IPS DF 4.7 (cell line): ENCODE results near the gene PRICKLE2.

Source experiments
- DNase-seq: peaks from one replicate; pipeline ENCODE4 v3.0.0-alpha.2; 2013; ENCODE audit warnings: low spot score; ENCODE audit errors: extremely low read depth

Gene PRICKLE2

DNA sequence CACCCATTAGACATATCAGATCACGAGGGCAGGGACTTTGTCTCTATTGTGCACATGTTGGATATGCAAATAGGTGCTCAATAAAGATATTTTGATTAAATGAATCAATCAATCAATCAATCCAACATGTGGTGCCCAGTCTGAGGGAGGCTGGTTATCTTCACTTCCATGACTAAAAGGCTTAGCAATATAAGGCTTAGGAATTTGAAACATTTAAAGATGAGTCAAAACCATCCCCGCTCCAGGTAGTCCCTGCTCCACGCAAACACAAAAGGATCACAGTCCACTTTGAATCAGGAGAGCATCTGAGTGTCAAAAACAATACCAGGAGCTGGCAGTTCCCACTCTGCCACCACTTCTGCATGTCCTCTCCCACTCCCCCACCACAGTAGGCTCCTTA, 25.8 kb upstream of the PRICKLE2 start:
- no peak for DNase-seq

DNA sequence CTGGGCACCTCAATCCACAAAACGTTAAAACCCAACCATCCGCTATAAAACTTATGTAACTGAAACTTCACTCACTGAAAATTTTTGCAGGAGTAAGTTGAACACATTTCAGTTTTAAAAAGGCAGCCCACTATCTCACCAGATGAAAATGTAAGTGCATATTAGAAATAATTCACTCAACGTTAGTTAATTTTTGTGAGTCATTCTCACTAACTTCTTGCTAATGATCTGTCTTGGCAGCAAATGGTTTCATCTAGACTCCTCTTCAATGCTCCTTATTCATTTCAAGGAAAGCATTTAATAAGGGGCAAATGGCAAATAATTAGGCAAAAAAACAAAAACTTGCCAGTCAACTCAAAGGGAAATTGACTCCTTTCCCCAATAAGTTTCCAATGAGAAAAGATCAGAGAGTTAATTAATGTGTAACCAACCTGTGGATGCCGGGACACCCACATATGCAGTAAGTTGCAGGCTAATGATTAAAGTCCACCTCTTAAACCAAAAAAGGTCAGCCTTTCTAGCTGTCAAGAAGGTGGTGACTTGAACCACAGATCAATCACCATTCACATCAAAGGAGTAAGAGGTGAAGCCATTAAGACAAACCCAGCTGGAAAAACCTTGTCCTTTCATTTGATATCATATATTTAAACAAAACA, 22.9 kb upstream of the PRICKLE2 start:
- no peak for DNase-seq

GRCh38 chr3:64244011-64244942, 19.0 kb upstream of the PRICKLE2 start:
- no peak for DNase-seq

DNA sequence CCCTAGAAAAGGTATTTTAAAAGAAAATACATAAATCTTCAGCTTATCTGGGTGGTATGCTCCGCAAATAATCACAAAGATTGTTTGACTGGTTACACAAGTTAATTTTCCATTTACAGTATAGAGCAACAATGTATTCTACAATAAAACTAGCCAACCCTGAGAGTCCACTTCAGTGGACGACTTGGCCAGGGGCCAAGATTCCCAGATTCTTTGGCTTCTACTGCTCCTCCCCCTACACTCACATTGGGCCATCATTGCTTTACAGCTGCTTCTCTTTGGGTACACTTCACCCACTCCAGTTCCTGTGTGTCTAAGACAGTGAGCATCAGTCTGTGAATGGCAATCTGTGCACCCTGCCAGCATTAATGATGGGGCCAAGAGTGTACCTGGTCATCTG, 17.2 kb upstream of the PRICKLE2 start:
- no peak for DNase-seq

DNA sequence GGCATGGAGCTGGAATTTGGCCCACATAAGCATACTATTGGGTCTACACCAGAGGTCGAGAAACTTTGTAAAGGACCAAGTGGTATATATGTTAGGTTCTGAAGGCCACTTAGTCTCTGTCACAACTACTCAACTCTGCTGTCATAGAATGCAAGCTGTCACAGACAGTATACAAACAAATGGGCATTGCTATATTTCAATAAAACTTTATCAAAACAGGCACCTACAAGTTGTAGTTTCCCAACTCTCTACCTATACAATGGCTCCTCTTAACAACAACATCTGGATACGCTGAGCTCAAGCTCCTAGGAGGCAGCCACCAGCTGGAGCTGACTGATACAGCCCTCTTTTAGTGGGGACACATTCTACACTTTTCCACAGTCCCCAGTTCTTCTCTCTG, 15.7 kb upstream of the PRICKLE2 start:
- no peak for DNase-seq

DNA sequence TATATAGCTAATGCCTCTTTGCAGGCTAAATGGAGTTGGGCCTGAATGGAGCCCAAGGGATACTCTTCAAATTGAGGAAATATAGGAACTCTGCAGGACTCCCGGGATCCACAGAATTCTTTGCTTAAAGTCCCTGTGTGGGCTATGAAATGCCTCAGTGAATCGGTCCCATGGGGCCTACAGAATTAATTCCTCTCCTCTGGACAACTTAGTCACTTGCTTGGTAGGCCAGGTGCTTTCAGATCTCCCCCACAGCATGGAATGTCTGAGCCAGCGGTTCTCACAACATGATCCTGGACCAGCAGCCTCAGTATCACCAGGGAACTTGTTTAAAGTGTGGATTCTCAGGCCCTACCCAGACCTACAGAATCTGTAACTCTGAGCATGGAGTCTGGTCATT, 15.1 kb upstream of the PRICKLE2 start:
- DNase-seq, result no peak

GRCh38 chr3:64239841-64240240, 14.6 kb upstream of the PRICKLE2 start:
- DNase-seq, result no peak

DNA sequence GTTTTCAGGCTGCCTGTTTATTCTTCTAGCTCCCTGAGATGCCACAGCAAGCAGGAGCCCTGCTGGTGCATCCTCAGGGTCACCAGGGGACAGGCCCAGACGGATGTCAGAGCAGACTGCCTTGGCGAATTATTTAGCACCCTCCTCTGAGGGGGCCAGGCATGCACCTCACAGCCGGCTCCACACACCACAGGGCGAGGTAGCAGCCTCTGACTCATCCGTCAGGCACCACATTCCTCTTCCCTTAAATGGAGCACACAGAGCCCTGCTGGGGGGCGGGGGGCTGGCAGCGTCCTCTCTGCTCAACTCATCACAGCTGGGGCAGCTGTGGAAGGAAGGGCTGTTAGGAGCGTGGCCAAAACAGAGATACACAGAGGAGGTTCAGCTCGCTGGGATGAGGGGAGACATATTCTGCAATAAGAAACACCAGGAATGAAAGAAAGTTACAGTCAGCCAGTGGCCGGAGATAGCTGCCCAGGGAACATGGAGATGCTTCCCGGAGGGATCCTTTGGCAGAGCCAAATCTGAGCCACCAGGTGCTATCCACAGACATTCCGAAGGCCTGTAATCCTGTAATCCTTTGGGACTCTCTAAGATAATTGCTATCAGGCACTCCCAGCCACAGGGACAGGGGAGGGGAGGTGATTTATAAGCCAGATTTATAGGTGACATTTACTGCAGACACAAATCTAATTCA, 13.9 kb upstream of the PRICKLE2 start:
- no peak for DNase-seq

GRCh38 chr3:64237083-64237482, 11.8 kb upstream of the PRICKLE2 start:
- DNase-seq, result no peak

GRCh38 chr3:64235605-64236004, 10.3 kb upstream of the PRICKLE2 start:
- no peak for DNase-seq

DNA sequence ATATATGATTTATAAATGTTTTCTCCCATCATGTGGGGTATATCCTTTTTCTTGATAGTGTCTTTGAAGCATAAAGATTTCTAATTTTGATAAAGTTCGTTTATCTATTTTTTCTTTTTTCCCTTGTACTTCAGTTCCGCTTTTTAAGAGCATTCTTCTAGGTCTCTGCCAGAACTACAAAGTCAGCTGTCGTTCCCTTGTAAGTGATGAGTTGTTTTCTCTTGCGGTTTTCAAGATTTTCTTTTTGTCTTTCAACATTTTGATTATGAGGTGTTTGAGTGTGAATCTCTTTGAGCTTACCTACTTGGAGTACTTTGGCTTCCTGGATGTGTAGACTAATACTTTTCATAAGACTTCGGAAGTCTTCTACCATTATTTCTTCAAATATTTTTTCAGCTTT, 9.3 kb upstream of the PRICKLE2 start:
- no peak for DNase-seq

GRCh38 chr3:64232821-64233220, 7.6 kb upstream of the PRICKLE2 start:
- DNase-seq, result no peak

DNA sequence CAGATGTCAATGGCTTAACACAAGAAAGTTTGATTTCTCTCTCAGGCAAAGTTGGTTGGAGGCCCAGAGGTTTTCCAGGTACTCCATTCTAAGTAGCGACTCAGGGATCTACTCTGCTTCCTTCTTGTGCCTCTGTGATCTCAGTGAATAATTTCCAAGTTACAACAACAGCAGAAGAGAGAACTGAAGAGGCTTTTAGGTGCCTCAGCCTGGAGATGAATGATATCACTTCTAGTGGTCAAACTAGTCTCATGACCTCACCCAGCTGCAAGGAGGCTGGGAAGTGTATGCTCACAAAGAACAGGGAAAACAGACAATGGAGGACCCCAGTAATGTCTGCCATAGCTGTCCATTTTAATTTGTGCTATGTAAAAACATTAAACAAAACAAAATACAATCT, 4.6 kb upstream of the PRICKLE2 start:
- DNase-seq, result no peak

GRCh38 chr3:64228110-64228509, 2.8 kb upstream of the PRICKLE2 start:
- DNase-seq, result no peak

- no peak for DNase-seq
These were observed 1.5 kb upstream of the PRICKLE2 start for GRCh38 chr3:64226730-64227129.

DNA sequence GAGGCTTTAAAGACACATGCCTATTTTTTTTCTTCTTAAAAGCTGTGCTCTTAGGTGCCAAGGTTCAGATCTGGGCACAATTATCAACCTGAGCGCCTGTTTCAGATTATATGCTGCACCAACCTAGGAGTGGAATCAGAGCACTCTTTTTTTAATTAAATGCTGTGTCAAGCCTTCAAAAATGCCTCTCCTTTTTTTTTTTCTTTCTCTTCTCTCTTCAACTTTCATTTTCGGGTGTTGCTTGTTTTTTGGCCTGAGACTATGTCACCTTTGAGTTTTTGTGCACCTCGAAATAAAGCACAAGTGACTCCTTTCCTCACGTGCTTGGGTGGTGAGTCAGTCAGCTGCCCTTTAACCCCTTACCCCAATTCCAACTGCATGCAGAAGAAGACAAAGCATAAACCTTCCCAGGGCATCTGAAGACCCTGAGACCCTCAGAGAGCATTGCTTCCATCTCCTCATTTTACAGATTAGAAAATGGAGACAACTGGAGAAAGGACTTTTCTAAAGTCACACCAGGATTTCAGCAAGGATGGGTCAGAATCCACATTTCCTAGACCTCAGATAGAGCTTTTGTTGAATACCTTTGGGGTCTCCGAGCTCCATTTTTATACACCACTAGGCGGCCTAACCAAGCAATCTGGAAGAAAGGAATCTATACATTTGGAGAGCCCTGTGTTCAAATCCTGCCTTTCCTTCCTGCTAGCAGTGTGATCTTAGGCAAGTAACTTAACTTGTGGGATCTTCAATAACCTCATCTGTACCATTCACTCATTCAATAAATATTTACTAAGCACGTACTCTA, 631 bp upstream of the PRICKLE2 start:
- DNase-seq, result no peak

DNA sequence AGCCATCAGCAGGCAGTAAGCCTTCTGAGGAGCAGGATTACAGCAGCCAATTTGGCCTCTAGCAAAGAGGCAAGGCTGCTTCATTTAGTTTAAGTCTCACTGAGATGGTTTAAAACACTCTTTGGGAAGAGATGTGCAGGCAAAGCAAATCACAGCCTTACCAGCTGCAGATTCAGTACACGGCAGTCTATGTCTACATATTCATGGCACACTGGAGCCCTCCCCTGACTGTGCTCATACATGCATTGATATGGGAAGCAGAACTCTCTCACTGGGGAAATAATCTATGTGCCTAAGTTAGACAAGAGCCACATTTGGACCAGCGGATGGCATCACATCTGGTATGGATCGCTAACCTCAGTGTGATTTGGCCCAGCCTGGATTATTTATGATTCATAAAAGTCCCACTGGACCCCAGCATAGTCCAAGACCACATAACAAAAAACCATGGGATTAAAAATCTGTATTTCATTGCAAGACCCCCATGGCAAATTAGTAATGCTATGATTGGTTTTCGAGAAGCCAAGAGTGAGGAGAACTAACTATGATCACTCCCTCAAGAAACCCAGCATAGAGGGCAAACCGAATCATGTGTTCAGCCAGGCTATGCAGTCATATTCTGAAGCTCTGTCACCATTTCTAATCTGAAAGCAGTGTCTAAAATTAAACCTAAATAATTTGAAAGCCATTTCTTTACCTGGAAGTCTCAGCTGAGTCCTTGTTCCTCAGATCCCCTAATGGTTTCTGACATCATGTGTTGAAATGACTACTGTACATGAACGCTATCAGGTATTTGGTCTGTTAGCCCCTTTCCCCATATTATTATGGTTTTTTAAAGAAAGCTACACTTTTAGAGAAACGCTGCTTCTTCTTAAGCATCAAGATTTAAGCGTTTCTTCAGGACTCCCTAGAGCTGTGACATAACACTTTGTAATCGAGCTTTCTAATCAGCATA, 1.2 kb downstream of the PRICKLE2 start:
- no peak for DNase-seq

- no peak for DNase-seq
These were observed 2.7 kb downstream of the PRICKLE2 start for GRCh38 chr3:64222501-64223111.

- DNase-seq, result no peak
These were observed 3.6 kb downstream of the PRICKLE2 start for GRCh38 chr3:64221571-64222257.
